MCF 10A (cell line): Measurements from ENCODE around the gene EXOC2. TPM values are rescaled to one million over a fixed set of nuclear protein-coding genes. Genes with fewer than 3 reads are reported as not detected.
A peak's percentile ranks its signal among the peaks of the same experiment; 100 is the strongest.

Experiments used
- BruUV-seq: library from RNA; stranded (reverse); fragments of 400-500 nt; replicated peaks from 2 replicates; lab custom pipeline; 2021; lab: Mats Ljungman, UMichigan
- CTCF ChIA-PET: fragments of 300-600 bp; sonication (Branson Sonifier 250); formaldehyde crosslinking; extraction: SDS; loops from one replicate; lab custom pipeline; 2021; ENCODE audit warnings: antibody characterized with exemption, inconsistent platforms; lab: Yijun Ruan, JAX
- POLR2A ChIA-PET: fragments of 300-600, 350-650 bp; sonication (Branson Sonifier 250); formaldehyde crosslinking; extraction: SDS; loops from one replicate; lab custom pipeline; 2020; ENCODE audit warnings: antibody characterized with exemption, inconsistent platforms; lab: Yijun Ruan, JAX
- DNase-seq: peaks from one replicate; pipeline ENCODE4 v3.0.0-alpha.2; 2018; ENCODE audit not compliant: unreplicated experiment
- H3K27ac Mint-ChIP-seq: one replicate; pipeline ENCODE4 v1.8.0; 2022; ENCODE audit warnings: mild to moderate bottlenecking, low read depth, mixed read lengths; ENCODE audit not compliant: unreplicated experiment
- H3K27me3 Mint-ChIP-seq: one replicate; pipeline ENCODE4 v1.8.0; 2022; ENCODE audit warnings: mixed read lengths; ENCODE audit not compliant: insufficient read depth, unreplicated experiment
- H3K36me3 Mint-ChIP-seq: one replicate; pipeline ENCODE4 v1.8.0; 2022; ENCODE audit warnings: mild to moderate bottlenecking, moderate library complexity, mixed read lengths; ENCODE audit not compliant: insufficient read depth, unreplicated experiment
- H3K4me1 Mint-ChIP-seq: one replicate; pipeline ENCODE4 v1.8.0; 2022; ENCODE audit warnings: mixed read lengths; ENCODE audit not compliant: insufficient read depth, unreplicated experiment
- H3K4me3 Mint-ChIP-seq: one replicate; pipeline ENCODE4 v1.8.0; 2022; ENCODE audit warnings: mild to moderate bottlenecking, moderate library complexity, mixed read lengths; ENCODE audit not compliant: unreplicated experiment
- H3K9me3 Mint-ChIP-seq: one replicate; pipeline ENCODE4 v1.8.0; 2022; ENCODE audit warnings: mixed read lengths; ENCODE audit not compliant: unreplicated experiment
- CTCF ChIP-seq: fragments of 200-600 bp; IDR thresholded peaks from one replicate; pipeline ENCODE4 v1.8.0; 2022; ENCODE audit warnings: antibody characterized with exemption, mild to moderate bottlenecking; ENCODE audit not compliant: unreplicated experiment
- intact Hi-C: fragments of 100-400 bp; cut with micrococcal nuclease; formaldehyde crosslinking; loops from 2 replicates; pipeline ENCODE4 v1.14.1; 2022
- total RNA-seq: library from RNA; stranded (reverse); gene quantifications from 2 replicates; pipeline ENCODE4 v1.2.3, GENCODE V29; 2022

Gene EXOC2
- total RNA-seq, 1 experiment from 2014 or later, result 14.6 TPM

- no peak for TF ChIP-seq CTCF
- intact Hi-C loops, result no loop called here
- no TSS peak for BruUV-seq
- no peaks in the 10 kb centered on the region for H3K9me3 Mint-ChIP-seq
- CTCF ChIA-PET, result interaction anchor here (0.5 to 2.6 kb wide), 3 partner anchors 10 to 276 kb away, joined by 3 to 26 read pairs (median 5); no protein-coding TSS in a partner anchor
- no peaks in the 10 kb centered on the region for H3K36me3 Mint-ChIP-seq
- POLR2A ChIA-PET, result interaction anchor here (0.6 to 0.8 kb wide), 3 partner anchors 42 to 101 kb away, joined by 3 to 9 read pairs (median 4); no protein-coding TSS in a partner anchor
- H3K27ac Mint-ChIP-seq, result peak overlapping the region; percentile 10
- peak; percentile 43 for DNase-seq
- H3K27me3 Mint-ChIP-seq, result no peaks in the 10 kb centered on the region
- no peak overlapping the region for H3K4me3 Mint-ChIP-seq
- peaks cover 10% of the 10 kb centered on the region for H3K4me1 Mint-ChIP-seq
Observed at GRCh38 chr6:583116-583515, 109.8 kb downstream of the EXOC2 start.

GRCh38 chr6:582370-582769 is 110.6 kb downstream of the EXOC2 start:
- CTCF ChIA-PET, result interaction anchor here (0.5 to 2.6 kb wide), 3 partner anchors 11 to 275 kb away, joined by 3 to 26 read pairs (median 5); no protein-coding TSS in a partner anchor

GRCh38 chr6:579339-579738 is 113.6 kb downstream of the EXOC2 start:
- ChIA-PET POLR2A (no interaction called here), CTCF (interaction anchor here (0.5 to 1.2 kb wide), 5 partner anchors 12 to 657 kb away, joined by 3 to 4 read pairs (median 4); no protein-coding TSS in a partner anchor)
- peaks cover 10% of the 10 kb centered on the region for H3K4me1 Mint-ChIP-seq
- H3K27me3 Mint-ChIP-seq, result no peaks in the 10 kb centered on the region
- peaks cover 13% of the 10 kb centered on the region for H3K36me3 Mint-ChIP-seq
- H3K4me3 Mint-ChIP-seq, result no peak overlapping the region
- H3K27ac Mint-ChIP-seq, result no peak overlapping the region
- DNase-seq, result peak; percentile 34
- intact Hi-C loops, result no loop called here
- BruUV-seq, result no TSS peak
- no peak for TF ChIP-seq CTCF
- peaks cover 5% of the 10 kb centered on the region for H3K9me3 Mint-ChIP-seq

More at GRCh38 chr6:582370-582769, 110.6 kb downstream of the EXOC2 start:
- H3K36me3 Mint-ChIP-seq, result peaks cover under 1% of the 10 kb centered on the region
- H3K4me3 Mint-ChIP-seq, result no peak overlapping the region
- H3K27ac Mint-ChIP-seq, result peak overlapping the region; percentile 10
- no peak for TF ChIP-seq CTCF
- no peaks in the 10 kb centered on the region for H3K9me3 Mint-ChIP-seq
- intact Hi-C loops, result no loop called here
- H3K27me3 Mint-ChIP-seq, result no peaks in the 10 kb centered on the region
- no peak for DNase-seq
- POLR2A ChIA-PET, result interaction anchor here (0.8 kb wide), 1 partner anchor 79 kb away, joined by 4 read pairs; no protein-coding TSS in a partner anchor
- H3K4me1 Mint-ChIP-seq, result peaks cover 10% of the 10 kb centered on the region
- no TSS peak for BruUV-seq

- H3K4me1 Mint-ChIP-seq, result no peaks in the 10 kb centered on the region
- no peaks in the 10 kb centered on the region for H3K27me3 Mint-ChIP-seq
- POLR2A ChIA-PET, result no interaction called here
- no peak for DNase-seq
- no TSS peak for BruUV-seq
- peaks cover 5% of the 10 kb centered on the region for H3K9me3 Mint-ChIP-seq
- H3K4me3 Mint-ChIP-seq, result no peak overlapping the region
- H3K27ac Mint-ChIP-seq, result no peak overlapping the region
- H3K36me3 Mint-ChIP-seq, result peaks cover 21% of the 10 kb centered on the region
- intact Hi-C loops, result no loop called here
- TF ChIP-seq CTCF, result no peak
- CTCF ChIA-PET, result no interaction called here
Observed at GRCh38 chr6:572596-573265, 120.2 kb downstream of the EXOC2 start.
